Activated T-cell treated with anti-CD3 and anti-CD28 coated beads, Interleukin-2, amount 50 U/mL, for 1 hour (primary cell): Measurements from ENCODE around the gene APOBEC3A.
"Not testable (repeated sequence)": the region's sequence is repeated elsewhere in the genome, so short reads cannot be mapped to it uniquely, and the experiment has no call there.

ENCODE experiments used
- DNase-seq: peaks from one replicate; pipeline ENCODE4 v3.0.0-alpha.2; 2020

Gene APOBEC3A

GRCh38 chr22:38960673-38961072 is 3.3 kb downstream of the APOBEC3A start:
- not testable (repeated sequence) for DNase-seq

GRCh38 chr22:38963291-38963738 is 5.9 kb downstream of the APOBEC3A start:
- DNase-seq: not testable (repeated sequence)

GRCh38 chr22:38963872-38964271 is 6.5 kb downstream of the APOBEC3A start:
- no peak for DNase-seq

GRCh38 chr22:38964306-38964705 is 6.9 kb downstream of the APOBEC3A start:
- no peak for DNase-seq

- no peak for DNase-seq
These were observed 7.6 kb downstream of the APOBEC3A start for GRCh38 chr22:38964989-38965388.

GRCh38 chr22:38965614-38966379 is 8.4 kb downstream of the APOBEC3A start:
- no peak for DNase-seq

- DNase-seq: no peak
These were observed 8.9 kb downstream of the APOBEC3A start for GRCh38 chr22:38966380-38966702.

- no peak for DNase-seq
These were observed 9.5 kb downstream of the APOBEC3A start for GRCh38 chr22:38966942-38967341.

GRCh38 chr22:38967451-38968450 is 10.3 kb downstream of the APOBEC3A start:
- DNase-seq: no peak

GRCh38 chr22:38968801-38969200 is 11.4 kb downstream of the APOBEC3A start:
- DNase-seq: no peak

- DNase-seq: no peak
These were observed 13.1 kb downstream of the APOBEC3A start for GRCh38 chr22:38970551-38970950.

GRCh38 chr22:38971202-38971601 is 13.8 kb downstream of the APOBEC3A start:
- DNase-seq: no peak

GRCh38 chr22:38971791-38972190 is 14.4 kb downstream of the APOBEC3A start:
- no peak for DNase-seq

- no peak for DNase-seq
These were observed 15.1 kb downstream of the APOBEC3A start for GRCh38 chr22:38972558-38972957.

- peak; percentile 55 for DNase-seq
These were observed 16.1 kb downstream of the APOBEC3A start for GRCh38 chr22:38973289-38974169.

- no peak for DNase-seq
These were observed 16.9 kb downstream of the APOBEC3A start for GRCh38 chr22:38974170-38974825.

- DNase-seq: no peak
These were observed 17.4 kb downstream of the APOBEC3A start for GRCh38 chr22:38974826-38975175.

GRCh38 chr22:38977289-38977688 is 19.9 kb downstream of the APOBEC3A start:
- DNase-seq: not testable (repeated sequence)

- DNase-seq: not testable (repeated sequence)
These were observed 23.2 kb downstream of the APOBEC3A start for GRCh38 chr22:38980587-38980986.

- no peak for DNase-seq
These were observed 23.9 kb downstream of the APOBEC3A start for GRCh38 chr22:38981005-38981991.
